Mesodermal cell (in vitro differentiated cells): Measurements from ENCODE around the gene FXYD6.

Source experiments
- H3K27ac ChIP-seq: 2 replicates; pipeline ENCODE4 v1.7.0; 2013; ENCODE audit warnings: mild to moderate bottlenecking, low read depth, low read length, moderate library complexity; ENCODE audit not compliant: severe bottlenecking
- H3K36me3 ChIP-seq: 2 replicates; pipeline ENCODE4 v1.7.1; 2013; ENCODE audit warnings: mild to moderate bottlenecking, low read length, moderate library complexity; ENCODE audit not compliant: control insufficient read depth, insufficient read depth
- H3K4me1 ChIP-seq: one replicate; pipeline ENCODE4 v1.7.1; 2013; ENCODE audit warnings: mild to moderate bottlenecking, low read length; ENCODE audit not compliant: insufficient read depth, control insufficient read depth, poor library complexity, severe bottlenecking
- H3K4me3 ChIP-seq: 2 replicates; pipeline ENCODE4 v1.7.0; 2013; ENCODE audit warnings: low read length, control low read depth, mild to moderate bottlenecking; ENCODE audit not compliant: insufficient read depth, poor library complexity, severe bottlenecking; ENCODE audit errors: extremely low read depth
- H3K9me3 ChIP-seq: 2 replicates; pipeline ENCODE4 v1.7.1; 2013; ENCODE audit warnings: mild to moderate bottlenecking, low read length, moderate library complexity; ENCODE audit not compliant: control insufficient read depth
- WGBS, 2 experiments: methylation state at CpG; one replicate each; pipeline ENCODE4 v1.1.5; 2013; ENCODE audit warnings: missing lambda C conversion rate in 2 of 2; ENCODE audit not compliant: insufficient coverage in 2 of 2; 5-methylcytosine and 5-hydroxymethylcytosine counted together

The FXYD6 gene

GRCh38 chr11:117902001-117902845, 25.8 kb upstream of the FXYD6 start:
- no peak overlapping the region for H3K4me3 ChIP-seq
- no peak overlapping the region for H3K27ac ChIP-seq
- H3K4me1 ChIP-seq: peaks cover 7% of the 10 kb centered on the region
- 86 to 89% methylated on average over 6 to 9 of the region's 13 CpGs for WGBS, 2 experiments
- no peaks in the 10 kb centered on the region for H3K9me3 ChIP-seq
- H3K36me3 ChIP-seq: no peaks in the 10 kb centered on the region

GRCh38 chr11:117901601-117902000, 25.1 kb upstream of the FXYD6 start:
- peaks cover 7% of the 10 kb centered on the region for H3K4me1 ChIP-seq
- no peak overlapping the region for H3K27ac ChIP-seq
- H3K9me3 ChIP-seq: no peaks in the 10 kb centered on the region
- H3K4me3 ChIP-seq: no peak overlapping the region
- WGBS, 2 experiments: 91 to 96% methylated on average over 7 to 8 of the region's 9 CpGs
- no peaks in the 10 kb centered on the region for H3K36me3 ChIP-seq

- Histone ChIP-seq H3K9me3 (no peaks in the 10 kb centered on the region), H3K36me3 (no peaks in the 10 kb centered on the region), H3K4me3 (no peak overlapping the region), H3K27ac (no peak overlapping the region), H3K4me1 (peaks cover 2% of the 10 kb centered on the region)
- WGBS, 2 experiments: 90 to 94% methylated on average over 10 to 11 of the region's 11 CpGs
Measured at GRCh38 chr11:117900720-117901440, 24.4 kb upstream of the FXYD6 start.

GRCh38 chr11:117900121-117900648, 23.7 kb upstream of the FXYD6 start:
- no peak overlapping the region for H3K4me3 ChIP-seq

GRCh38 chr11:117898059-117898458, 21.6 kb upstream of the FXYD6 start:
- Histone ChIP-seq H3K36me3 (no peaks in the 10 kb centered on the region), H3K9me3 (no peaks in the 10 kb centered on the region), H3K27ac (no peak overlapping the region), H3K4me3 (no peak overlapping the region), H3K4me1 (no peaks in the 10 kb centered on the region)
- WGBS, 2 experiments: 95 to 97% methylated on average over 3 to 4 of the region's 4 CpGs

More at GRCh38 chr11:117900121-117900648, 23.7 kb upstream of the FXYD6 start:
- Histone ChIP-seq H3K27ac (no peak overlapping the region), H3K36me3 (no peaks in the 10 kb centered on the region), H3K9me3 (no peaks in the 10 kb centered on the region), H3K4me1 (no peaks in the 10 kb centered on the region)
- WGBS, 2 experiments: 73 to 83% methylated on average over 4 of the region's 4 CpGs

- no CpG with 5 or more reads among the region's 3 CpGs for WGBS, 2 experiments
- H3K27ac ChIP-seq: no peak overlapping the region
- no peaks in the 10 kb centered on the region for H3K36me3 ChIP-seq
- no peak overlapping the region for H3K4me3 ChIP-seq
- H3K4me1 ChIP-seq: peaks cover 4% of the 10 kb centered on the region
- H3K9me3 ChIP-seq: no peaks in the 10 kb centered on the region
Measured at GRCh38 chr11:117892651-117893050, 16.2 kb upstream of the FXYD6 start.

- 90 to 100% methylated on average over 1 to 2 of the region's 2 CpGs for WGBS, 2 experiments
Measured at GRCh38 chr11:117891362-117891761, 14.9 kb upstream of the FXYD6 start.

GRCh38 chr11:117888139-117888566, 11.7 kb upstream of the FXYD6 start:
- H3K36me3 ChIP-seq: no peaks in the 10 kb centered on the region
- peaks cover 23% of the 10 kb centered on the region for H3K4me1 ChIP-seq
- 92 to 96% methylated on average over 5 to 8 of the region's 8 CpGs for WGBS, 2 experiments
- H3K9me3 ChIP-seq: no peaks in the 10 kb centered on the region
- H3K4me3 ChIP-seq: no peak overlapping the region
- no peak overlapping the region for H3K27ac ChIP-seq

More at GRCh38 chr11:117891362-117891761, 14.9 kb upstream of the FXYD6 start:
- Histone ChIP-seq H3K27ac (no peak overlapping the region), H3K4me3 (no peak overlapping the region), H3K36me3 (no peaks in the 10 kb centered on the region), H3K4me1 (peaks cover 6% of the 10 kb centered on the region), H3K9me3 (no peaks in the 10 kb centered on the region)

- 74% methylated on average over 5 to 7 of the region's 9 CpGs for WGBS, 2 experiments
- peaks cover 27% of the 10 kb centered on the region for H3K4me1 ChIP-seq
Measured at GRCh38 chr11:117887431-117888138, 11.1 kb upstream of the FXYD6 start.

GRCh38 chr11:117885777-117886176, 9.3 kb upstream of the FXYD6 start:
- no peak overlapping the region for H3K4me3 ChIP-seq
- 51 to 79% methylated on average over 6 to 9 of the region's 11 CpGs for WGBS, 2 experiments
- peaks cover 28% of the 10 kb centered on the region for H3K4me1 ChIP-seq
- peak overlapping the region; percentile 87 for H3K27ac ChIP-seq
- no peaks in the 10 kb centered on the region for H3K36me3 ChIP-seq
- no peaks in the 10 kb centered on the region for H3K9me3 ChIP-seq

More at GRCh38 chr11:117887431-117888138, 11.1 kb upstream of the FXYD6 start:
- no peak overlapping the region for H3K4me3 ChIP-seq
- H3K9me3 ChIP-seq: no peaks in the 10 kb centered on the region
- no peaks in the 10 kb centered on the region for H3K36me3 ChIP-seq
- H3K27ac ChIP-seq: no peak overlapping the region
